IPS-18a (cell line): Measurements from ENCODE around the gene RASSF7.

Experiments
- H3K27ac ChIP-seq: one replicate; pipeline ENCODE4 v1.5.1; 2013; ENCODE audit warnings: low read length
- H3K27me3 ChIP-seq: one replicate; pipeline ENCODE4 v1.6.1; 2013; ENCODE audit warnings: mild to moderate bottlenecking, low read length; ENCODE audit not compliant: control insufficient read depth, insufficient read depth
- H3K36me3 ChIP-seq: one replicate; pipeline ENCODE4 v1.6.1; 2013; ENCODE audit warnings: low read depth, low read length; ENCODE audit not compliant: control insufficient read depth
- H3K4me1 ChIP-seq: one replicate; pipeline ENCODE4 v1.6.1; 2013; ENCODE audit warnings: low read depth, low read length; ENCODE audit not compliant: control insufficient read depth
- H3K4me3 ChIP-seq: one replicate; pipeline ENCODE4 v1.5.1; 2013; ENCODE audit warnings: low read length
- H3K9ac ChIP-seq: one replicate; pipeline ENCODE4 v1.6.1; 2013; ENCODE audit warnings: mild to moderate bottlenecking, low read length, moderate library complexity
- H3K9me3 ChIP-seq: one replicate; pipeline ENCODE4 v1.6.1; 2013; ENCODE audit warnings: low read depth, low read length; ENCODE audit not compliant: control insufficient read depth

The RASSF7 gene

DNA sequence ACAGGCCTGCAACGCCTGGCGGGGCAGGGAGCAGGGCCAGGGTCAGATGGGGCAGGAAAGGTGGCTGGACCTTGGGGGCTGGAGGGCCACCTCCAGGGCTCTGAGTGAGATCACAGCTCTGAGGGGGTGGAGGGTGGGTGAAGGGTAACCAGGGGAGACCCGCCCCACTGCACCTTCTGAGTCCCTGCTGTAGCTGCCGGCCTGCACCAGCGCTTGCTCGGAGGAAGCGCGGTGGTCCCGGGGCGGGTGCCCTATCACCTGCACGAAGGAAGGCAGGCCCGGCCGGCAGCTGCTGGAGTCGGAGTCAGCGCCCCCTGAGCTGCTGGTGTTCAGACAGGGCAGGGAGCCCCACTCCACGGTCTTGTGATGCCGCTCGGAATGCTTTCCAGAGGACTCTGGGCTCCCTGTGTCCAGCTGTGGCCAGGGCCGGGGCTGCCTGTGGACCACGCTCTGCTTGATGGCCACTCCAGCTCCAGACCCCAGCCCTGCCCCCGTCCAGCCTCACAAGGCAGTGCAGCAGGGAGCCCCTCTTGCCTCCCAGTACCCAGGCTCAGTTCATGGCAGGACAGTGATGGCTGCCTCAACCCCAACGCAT, 4.0 kb upstream of the RASSF7 start:
- no peak overlapping the region for H3K9ac ChIP-seq
- H3K4me1 ChIP-seq: peaks cover 5% of the 10 kb centered on the region

DNA sequence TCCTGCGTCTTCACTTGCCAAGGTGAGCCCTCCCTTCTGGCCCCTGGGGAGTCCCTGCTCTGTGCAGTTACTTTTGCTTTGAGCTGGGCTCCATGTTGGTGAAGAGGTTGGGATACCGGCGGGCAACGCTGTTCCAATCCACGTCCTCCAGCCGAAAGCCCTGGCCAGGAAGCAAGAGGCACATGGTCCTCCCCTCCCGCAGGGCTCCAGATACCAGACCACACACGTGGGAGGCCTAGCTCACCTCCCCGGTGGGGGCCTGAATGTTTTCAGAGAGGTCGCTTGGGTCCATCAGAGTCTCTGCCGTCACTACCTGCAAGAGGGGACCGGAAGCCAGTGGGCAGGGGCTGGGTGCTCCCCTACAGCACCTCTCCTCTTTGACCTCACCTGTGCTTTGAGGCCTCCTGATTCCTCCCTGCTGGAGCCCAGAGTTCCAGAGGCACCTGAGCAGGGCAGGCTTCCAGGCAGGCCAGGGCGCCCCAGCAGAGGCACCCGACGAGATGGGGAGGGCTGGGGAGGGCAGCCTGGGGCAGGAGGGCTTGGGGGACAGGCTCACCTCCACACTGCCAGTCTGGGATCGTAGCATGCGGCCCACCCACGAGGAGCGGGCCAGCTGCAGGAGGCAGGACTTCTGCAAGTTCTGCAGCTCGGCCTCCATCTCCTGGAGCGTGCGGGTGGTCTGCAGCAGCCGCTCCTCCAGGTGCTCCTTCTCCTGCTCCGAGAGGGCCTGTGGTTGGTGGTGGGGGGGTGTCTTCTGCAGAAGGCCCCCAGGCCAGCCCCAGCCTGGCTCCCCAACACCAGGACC, 3.2 kb upstream of the RASSF7 start:
- Histone ChIP-seq H3K36me3 (no peaks in the 10 kb centered on the region), H3K4me3 (no peak overlapping the region), H3K4me1 (peaks cover 5% of the 10 kb centered on the region), H3K9ac (no peak overlapping the region), H3K27me3 (peaks cover 48% of the 10 kb centered on the region), H3K9me3 (no peaks in the 10 kb centered on the region), H3K27ac (no peak overlapping the region)

More for the DNA sequence above, 4.0 kb upstream of the RASSF7 start:
- no peaks in the 10 kb centered on the region for H3K36me3 ChIP-seq
- no peak overlapping the region for H3K27ac ChIP-seq
- no peaks in the 10 kb centered on the region for H3K9me3 ChIP-seq
- peak overlapping the region; percentile 35 for H3K4me3 ChIP-seq
- peaks cover 48% of the 10 kb centered on the region for H3K27me3 ChIP-seq

DNA sequence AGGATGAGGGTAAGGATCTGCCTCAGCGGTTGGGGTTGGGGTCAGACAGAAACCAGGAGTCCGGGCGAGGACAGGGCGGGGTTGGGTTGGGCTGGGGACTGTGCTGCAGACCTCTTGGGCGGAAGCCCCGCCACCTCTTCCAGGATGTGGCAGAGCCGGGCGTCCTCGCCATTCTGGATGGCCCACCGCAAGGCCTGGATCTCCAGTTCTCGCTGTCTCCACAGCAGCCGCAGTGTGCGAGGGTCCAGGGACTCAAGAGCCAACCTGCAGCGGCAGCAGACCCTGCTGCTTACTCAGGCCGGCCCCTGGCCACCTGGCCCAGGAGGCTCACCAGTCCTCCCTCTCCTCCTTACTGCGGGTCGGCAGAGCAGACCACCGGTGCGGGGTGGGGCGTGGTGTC, 2.3 kb upstream of the RASSF7 start:
- H3K36me3 ChIP-seq: no peaks in the 10 kb centered on the region
- peaks cover 5% of the 10 kb centered on the region for H3K4me1 ChIP-seq
- H3K27me3 ChIP-seq: peaks cover 48% of the 10 kb centered on the region
- H3K4me3 ChIP-seq: no peak overlapping the region
- H3K27ac ChIP-seq: no peak overlapping the region
- no peak overlapping the region for H3K9ac ChIP-seq
- H3K9me3 ChIP-seq: no peaks in the 10 kb centered on the region

DNA sequence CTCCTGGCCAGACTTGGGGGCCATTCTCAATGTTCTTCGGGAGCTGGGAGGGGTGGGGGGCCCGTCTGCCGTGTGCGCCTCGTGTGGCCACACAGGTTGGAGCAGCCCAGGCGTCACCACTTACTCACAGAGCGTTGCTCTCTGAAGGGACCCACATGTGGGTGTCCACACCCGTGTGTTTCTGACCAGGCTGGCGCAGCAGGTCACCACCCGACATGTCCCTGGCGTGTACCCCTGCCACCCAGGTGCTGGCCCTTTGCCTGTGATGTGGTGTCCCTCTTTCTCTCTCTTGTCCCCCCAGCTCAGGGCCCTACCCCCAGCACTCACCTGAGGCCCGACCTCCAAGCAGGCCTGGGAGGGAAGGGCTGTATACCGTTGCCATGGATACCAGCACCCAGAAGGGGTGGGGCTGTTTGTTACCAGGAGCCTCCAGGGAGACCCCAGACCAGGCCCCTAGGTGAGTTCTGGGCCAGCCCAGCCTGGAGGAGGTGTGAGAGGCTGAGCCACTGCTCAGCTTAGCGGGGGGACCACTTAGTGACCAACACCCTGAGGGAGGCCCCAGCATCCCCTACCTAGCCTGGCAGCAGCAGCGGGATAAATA, 1.6 kb upstream of the RASSF7 start:
- no peaks in the 10 kb centered on the region for H3K36me3 ChIP-seq
- H3K9ac ChIP-seq: no peak overlapping the region
- no peak overlapping the region for H3K4me3 ChIP-seq
- peaks cover 5% of the 10 kb centered on the region for H3K4me1 ChIP-seq
- no peak overlapping the region for H3K27ac ChIP-seq
- H3K27me3 ChIP-seq: peaks cover 48% of the 10 kb centered on the region
- H3K9me3 ChIP-seq: no peaks in the 10 kb centered on the region

DNA sequence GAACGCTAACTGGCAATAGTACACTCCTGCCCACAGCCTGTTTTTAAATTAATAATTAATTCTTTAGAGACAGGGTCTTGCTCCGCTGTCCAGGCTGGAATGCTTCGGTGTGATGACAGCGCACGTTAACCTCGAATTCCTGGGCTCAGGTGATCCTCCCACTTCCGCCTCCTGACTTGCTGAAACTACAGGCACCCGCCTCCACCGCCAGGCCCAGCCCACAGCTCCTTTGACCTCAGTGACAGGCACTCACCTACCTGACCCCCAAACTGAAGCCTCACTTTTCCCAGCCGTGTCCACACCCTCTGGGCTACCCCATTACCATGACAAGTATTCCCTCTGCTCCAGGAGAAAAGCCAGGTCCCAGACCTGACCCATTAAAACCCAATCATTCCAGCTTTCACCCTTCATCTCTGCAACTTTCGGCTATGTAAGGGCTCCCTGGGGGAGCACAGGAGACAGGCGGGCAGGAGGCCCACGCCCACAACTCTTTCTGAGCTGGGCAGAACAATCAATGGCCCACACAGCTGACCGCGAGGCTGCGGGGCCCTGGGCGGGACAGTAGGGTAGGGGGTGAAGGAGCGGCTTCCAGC, 962 bp upstream of the RASSF7 start:
- H3K9me3 ChIP-seq: no peaks in the 10 kb centered on the region
- no peak overlapping the region for H3K27ac ChIP-seq

DNA sequence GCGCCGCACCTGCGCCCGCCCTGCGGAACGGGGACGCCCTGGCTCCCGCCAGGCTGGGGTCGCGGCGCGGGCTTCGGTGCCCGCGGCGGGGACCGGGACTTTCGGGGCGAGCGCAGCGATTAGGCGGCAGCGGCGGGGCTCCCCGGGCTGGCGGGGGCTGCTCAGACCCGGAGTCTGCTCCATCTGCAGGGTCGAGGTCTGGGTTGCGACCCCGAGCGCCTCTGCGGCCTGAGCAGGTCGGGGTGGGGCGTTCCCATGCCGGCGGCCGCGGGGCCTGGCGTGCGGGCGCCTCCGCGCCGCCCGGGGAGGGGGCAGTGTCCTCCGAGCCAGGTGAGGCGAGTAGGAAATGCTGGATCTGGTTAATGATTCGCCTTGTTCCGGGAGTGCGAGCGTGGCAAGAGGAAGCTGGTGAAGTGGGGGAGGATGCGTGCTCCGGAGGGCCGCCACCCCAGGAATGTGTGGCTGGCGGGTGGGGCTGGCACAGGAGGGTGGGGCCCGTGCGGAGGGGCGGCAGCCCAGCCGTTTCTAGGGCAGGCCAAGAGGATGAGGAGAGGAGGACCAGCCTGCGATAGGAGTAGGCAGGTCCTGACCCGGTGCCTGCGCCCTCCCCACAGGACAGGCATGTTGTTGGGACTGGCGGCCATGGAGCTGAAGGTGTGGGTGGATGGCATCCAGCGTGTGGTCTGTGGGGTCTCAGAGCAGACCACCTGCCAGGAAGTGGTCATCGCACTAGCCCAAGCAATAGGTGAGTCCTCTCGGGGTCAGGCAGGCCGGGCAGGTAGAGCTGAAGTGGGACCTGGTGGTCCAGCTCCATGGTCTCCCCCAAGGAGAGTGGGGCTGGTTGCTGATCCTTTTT, 606 bp downstream of the RASSF7 start:
- peak overlapping the region; percentile 52 for H3K9ac ChIP-seq
- no peaks in the 10 kb centered on the region for H3K9me3 ChIP-seq
- H3K27ac ChIP-seq: no peak overlapping the region
- no peaks in the 10 kb centered on the region for H3K36me3 ChIP-seq
- H3K4me3 ChIP-seq: peak overlapping the region; percentile 57
- peaks cover 36% of the 10 kb centered on the region for H3K27me3 ChIP-seq
- peaks cover 5% of the 10 kb centered on the region for H3K4me1 ChIP-seq

More for the DNA sequence above, 962 bp upstream of the RASSF7 start:
- Histone ChIP-seq H3K4me3 (peak overlapping the region; percentile 55), H3K9ac (peak overlapping the region; percentile 12), H3K36me3 (no peaks in the 10 kb centered on the region), H3K4me1 (peaks cover 5% of the 10 kb centered on the region), H3K27me3 (peaks cover 48% of the 10 kb centered on the region)

DNA sequence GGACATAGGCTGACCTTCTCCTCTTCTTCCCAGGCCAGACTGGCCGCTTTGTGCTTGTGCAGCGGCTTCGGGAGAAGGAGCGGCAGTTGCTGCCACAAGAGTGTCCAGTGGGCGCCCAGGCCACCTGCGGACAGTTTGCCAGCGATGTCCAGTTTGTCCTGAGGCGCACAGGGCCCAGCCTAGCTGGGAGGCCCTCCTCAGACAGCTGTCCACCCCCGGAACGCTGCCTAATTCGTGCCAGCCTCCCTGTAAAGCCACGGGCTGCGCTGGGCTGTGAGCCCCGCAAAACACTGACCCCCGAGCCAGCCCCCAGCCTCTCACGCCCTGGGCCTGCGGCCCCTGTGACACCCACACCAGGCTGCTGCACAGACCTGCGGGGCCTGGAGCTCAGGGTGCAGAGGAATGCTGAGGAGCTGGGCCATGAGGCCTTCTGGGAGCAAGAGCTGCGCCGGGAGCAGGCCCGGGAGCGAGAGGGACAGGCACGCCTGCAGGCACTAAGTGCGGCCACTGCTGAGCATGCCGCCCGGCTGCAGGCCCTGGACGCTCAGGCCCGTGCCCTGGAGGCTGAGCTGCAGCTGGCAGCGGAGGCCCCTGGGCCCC, 1.4 kb downstream of the RASSF7 start:
- Histone ChIP-seq H3K27ac (no peak overlapping the region), H3K36me3 (no peaks in the 10 kb centered on the region), H3K4me3 (peak overlapping the region; percentile 57), H3K9ac (no peak overlapping the region), H3K27me3 (peaks cover 35% of the 10 kb centered on the region), H3K9me3 (no peaks in the 10 kb centered on the region), H3K4me1 (peaks cover 5% of the 10 kb centered on the region)

DNA sequence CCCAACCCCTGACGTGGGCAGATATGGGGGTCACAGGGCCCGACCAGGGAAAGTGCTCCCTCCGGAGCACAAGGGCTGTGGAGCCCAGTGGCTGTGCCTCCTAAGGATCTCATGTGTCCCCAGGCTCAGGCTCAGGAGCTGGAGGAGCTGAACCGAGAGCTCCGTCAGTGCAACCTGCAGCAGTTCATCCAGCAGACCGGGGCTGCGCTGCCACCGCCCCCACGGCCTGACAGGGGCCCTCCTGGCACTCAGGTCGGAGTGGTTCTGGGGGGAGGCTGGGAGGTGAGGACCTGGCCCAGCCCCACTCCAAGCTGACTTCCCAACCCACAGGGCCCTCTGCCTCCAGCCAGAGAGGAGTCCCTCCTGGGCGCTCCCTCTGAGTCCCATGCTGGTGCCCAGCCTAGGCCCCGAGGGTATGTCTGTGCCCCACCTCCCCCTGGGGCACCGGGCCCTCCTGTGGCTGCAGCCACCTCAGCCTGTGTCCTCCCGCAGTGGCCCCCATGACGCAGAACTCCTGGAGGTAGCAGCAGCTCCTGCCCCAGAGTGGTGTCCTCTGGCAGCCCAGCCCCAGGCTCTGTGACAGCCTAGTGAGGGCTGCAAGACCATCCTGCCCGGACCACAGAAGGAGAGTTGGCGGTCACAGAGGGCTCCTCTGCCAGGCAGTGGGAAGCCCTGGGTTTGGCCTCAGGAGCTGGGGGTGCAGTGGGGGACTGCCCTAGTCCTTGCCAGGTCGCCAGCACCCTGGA, 2.5 kb downstream of the RASSF7 start:
- Histone ChIP-seq H3K27ac (no peak overlapping the region), H3K4me3 (no peak overlapping the region), H3K27me3 (peaks cover 32% of the 10 kb centered on the region), H3K9ac (no peak overlapping the region), H3K36me3 (no peaks in the 10 kb centered on the region), H3K9me3 (no peaks in the 10 kb centered on the region), H3K4me1 (peaks cover 5% of the 10 kb centered on the region)

DNA sequence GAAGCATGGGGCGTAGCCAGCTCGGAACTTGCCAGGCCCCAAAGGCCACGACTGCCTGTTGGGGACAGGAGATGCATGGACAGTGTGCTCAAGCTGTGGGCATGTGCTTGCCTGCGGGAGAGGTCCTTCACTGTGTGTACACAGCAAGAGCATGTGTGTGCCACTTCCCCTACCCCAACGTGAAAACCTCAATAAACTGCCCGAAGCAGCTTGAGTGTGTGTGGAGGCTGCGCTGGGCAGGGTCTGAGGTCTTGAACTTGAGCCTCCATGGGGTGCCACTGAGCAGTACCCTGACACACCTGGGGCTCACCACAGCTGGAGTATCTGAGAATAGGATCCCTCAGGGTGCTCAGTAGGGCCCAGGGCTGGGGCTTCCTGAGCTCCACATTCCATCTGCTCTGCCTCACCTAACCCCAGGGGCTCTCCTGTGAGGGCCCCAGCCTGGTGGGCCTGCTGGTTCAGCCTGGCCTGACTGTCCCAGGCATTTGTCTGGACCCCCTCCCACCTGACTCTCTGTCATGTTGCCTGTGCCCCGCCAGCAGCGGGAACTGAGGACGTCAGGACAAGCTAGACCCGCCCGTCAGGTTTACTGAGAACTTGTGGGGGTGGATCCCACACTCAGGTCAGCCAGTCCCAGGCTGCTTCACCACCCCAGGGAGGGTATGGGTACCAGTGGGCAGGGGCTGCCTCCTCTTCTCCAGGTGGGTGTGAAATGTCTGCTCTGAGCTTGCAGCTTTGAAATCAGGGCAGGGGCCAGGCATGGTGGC, 3.2 kb downstream of the RASSF7 start:
- Histone ChIP-seq H3K27ac (no peak overlapping the region), H3K36me3 (no peaks in the 10 kb centered on the region), H3K27me3 (peaks cover 24% of the 10 kb centered on the region), H3K9ac (no peak overlapping the region), H3K9me3 (no peaks in the 10 kb centered on the region), H3K4me1 (peaks cover 5% of the 10 kb centered on the region), H3K4me3 (no peak overlapping the region)
